CD4-positive, alpha-beta T cell treated with Interleukin-12 subunit alpha and Interleukin-12 subunit beta, for 1 hour (primary cell): ENCODE measurements around the gene RASSF7.
"Not testable (repeated sequence)": the region's sequence is repeated elsewhere in the genome, so short reads cannot be mapped to it uniquely, and the experiment has no call there.

ENCODE experiments used
- DNase-seq: peaks from one replicate; pipeline ENCODE4 v3.0.0-alpha.2; 2020

Gene RASSF7

GRCh38 chr11:560305-561147 lies at the start of gene RASSF7, which contains the start of gene LMNTD2:
RASSF7 (plus strand) TSS chr11:560970; CDS start chr11:561769, 799 bp downstream.
LMNTD2 (minus strand) TSS chr11:560738; CDS start chr11:560716, 22 bp downstream.
- peak; percentile 96 for DNase-seq

- DNase-seq: no peak
Measured at GRCh38 chr11:512761-513595, 47.8 kb upstream of the RASSF7 start.

- no peak for DNase-seq
Measured at GRCh38 chr11:514606-515005, 46.2 kb upstream of the RASSF7 start.

GRCh38 chr11:515131-515530 lies 45.6 kb upstream of the RASSF7 start:
- no peak for DNase-seq

GRCh38 chr11:516400-516799 lies 44.4 kb upstream of the RASSF7 start:
- DNase-seq: no peak

GRCh38 chr11:516918-517685 lies 43.7 kb upstream of the RASSF7 start:
- DNase-seq: not testable (repeated sequence)

GRCh38 chr11:518463-519202 lies 42.1 kb upstream of the RASSF7 start:
- DNase-seq: peak; percentile 91

GRCh38 chr11:520428-521176 lies 40.2 kb upstream of the RASSF7 start:
- no peak for DNase-seq

GRCh38 chr11:521177-521688 lies 39.5 kb upstream of the RASSF7 start:
- no peak for DNase-seq

- no peak for DNase-seq
Measured at GRCh38 chr11:526192-526591, 34.6 kb upstream of the RASSF7 start.

GRCh38 chr11:528166-528814 lies 32.5 kb upstream of the RASSF7 start:
- no peak for DNase-seq

GRCh38 chr11:528815-529727 lies 31.7 kb upstream of the RASSF7 start:
- no peak for DNase-seq

GRCh38 chr11:529728-530411 lies 30.9 kb upstream of the RASSF7 start:
- no peak for DNase-seq

- no peak for DNase-seq
Measured at GRCh38 chr11:530960-531831, 29.6 kb upstream of the RASSF7 start.

- DNase-seq: no peak
Measured at GRCh38 chr11:531919-532526, 28.7 kb upstream of the RASSF7 start.

GRCh38 chr11:532527-532985 lies 28.2 kb upstream of the RASSF7 start:
- DNase-seq: no peak

- DNase-seq: no peak
Measured at GRCh38 chr11:532986-533585, 27.7 kb upstream of the RASSF7 start.
